ENCODE data around the gene CFAP61. TPM values are rescaled to one million over a fixed set of nuclear protein-coding genes. Genes with fewer than 3 reads are reported as not detected.

CFAP61 gene
- total and polyA plus RNA-seq, 2 experiments from 2014 or later, result 1.0 TPM; not detected in 1

DNA sequence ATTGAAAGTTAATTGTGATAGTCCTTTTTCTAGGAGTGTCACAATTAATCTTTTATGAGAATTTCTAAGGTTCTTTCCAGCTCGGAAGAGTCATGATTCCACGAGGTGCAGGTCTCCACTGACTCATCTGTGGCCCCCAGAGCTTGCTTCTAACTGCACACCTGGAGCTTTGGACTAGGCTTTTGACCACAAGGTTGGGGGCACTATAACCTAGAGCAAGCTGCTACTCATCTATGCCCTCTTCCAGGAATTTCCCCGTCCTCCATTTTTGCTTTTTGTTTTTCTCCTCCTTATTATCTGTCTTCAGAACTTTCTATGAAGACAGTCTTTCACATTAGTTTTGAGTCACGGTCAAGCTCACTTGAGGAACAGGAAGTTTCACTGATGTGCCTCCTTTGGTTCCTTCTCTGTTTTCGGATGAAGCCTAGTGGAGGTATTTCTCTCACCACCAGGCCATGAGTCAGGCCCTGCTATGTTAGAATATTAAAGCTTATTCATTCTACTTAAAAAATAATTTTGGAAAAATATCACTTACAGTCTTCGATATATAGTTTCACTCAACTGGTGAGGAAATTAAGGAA, 196.4 kb downstream of the CFAP61 start:
- Histone ChIP-seq H3K4me2 (no peak overlapping the region), H3K36me3 (replicated peaks; ENCODE audit: insufficient read depth, low read depth) (no peaks in the 10 kb centered on the region), H3K9me2 (replicated peaks; ENCODE audit: insufficient read depth) (no peaks in the 10 kb centered on the region), H3K4me1 (ENCODE audit: insufficient read depth) (no peaks in the 10 kb centered on the region), H3K27ac (no peak overlapping the region), H3K79me2 (no peaks in the 10 kb centered on the region), H3K4me3 (no peak overlapping the region), H3K9me3 (ENCODE audit: low read depth) (no peaks in the 10 kb centered on the region), H3K27me3 (no peaks in the 10 kb centered on the region), H4K20me1 (ENCODE audit: insufficient read depth, poor library complexity, severe bottlenecking) (no peaks in the 10 kb centered on the region), H2AFZ (no peak overlapping the region)
- WGBS (ENCODE audit: low lambda C conversion rate, missing lambda C conversion rate), result 91% methylated on average over 6 of the region's 6 CpGs
- TF ChIP-seq EZH2phosphoT487 (IDR thresholded peaks at IDR 0.05; ENCODE audit: low read depth, severe bottlenecking, unreplicated experiment) (no peak), CTCF (IDR thresholded peaks at IDR 0.05; ENCODE audit: poor library complexity) (no peak), EZH2 (IDR thresholded peaks at IDR 0.05; ENCODE audit: borderline replicate concordance) (no peak)
- DNase-seq (ENCODE audit: low spot score), result no peak

GRCh38 chr20:20251317-20251716, 199.0 kb downstream of the CFAP61 start:
- Histone ChIP-seq H2AFZ (no peak overlapping the region), H3K27ac (no peak overlapping the region), H4K20me1 (ENCODE audit: insufficient read depth, poor library complexity, severe bottlenecking) (no peaks in the 10 kb centered on the region), H3K27me3 (no peaks in the 10 kb centered on the region), H3K36me3 (replicated peaks; ENCODE audit: insufficient read depth, low read depth) (no peaks in the 10 kb centered on the region), H3K9me2 (replicated peaks; ENCODE audit: insufficient read depth) (no peaks in the 10 kb centered on the region), H3K9me3 (ENCODE audit: low read depth) (no peaks in the 10 kb centered on the region), H3K4me1 (ENCODE audit: insufficient read depth) (no peaks in the 10 kb centered on the region), H3K4me3 (no peak overlapping the region), H3K4me2 (no peak overlapping the region), H3K79me2 (no peaks in the 10 kb centered on the region)
- TF ChIP-seq EZH2phosphoT487 (IDR thresholded peaks at IDR 0.05; ENCODE audit: low read depth, severe bottlenecking, unreplicated experiment), result no peak
- no peak for TF ChIP-seq EZH2 (IDR thresholded peaks at IDR 0.05; ENCODE audit: borderline replicate concordance)
- no peak for TF ChIP-seq CTCF (IDR thresholded peaks at IDR 0.05; ENCODE audit: poor library complexity)
- 84% methylated on average over 10 of the region's 10 CpGs for WGBS (ENCODE audit: low lambda C conversion rate, missing lambda C conversion rate)
- DNase-seq (ENCODE audit: low spot score), result no peak

- Histone ChIP-seq H2AFZ (no peak overlapping the region), H3K79me2 (no peaks in the 10 kb centered on the region), H3K4me2 (no peak overlapping the region), H3K4me1 (ENCODE audit: insufficient read depth) (no peaks in the 10 kb centered on the region), H3K36me3 (replicated peaks; ENCODE audit: insufficient read depth, low read depth) (no peaks in the 10 kb centered on the region), H3K27ac (no peak overlapping the region), H4K20me1 (ENCODE audit: insufficient read depth, poor library complexity, severe bottlenecking) (no peaks in the 10 kb centered on the region), H3K4me3 (no peak overlapping the region), H3K9me3 (ENCODE audit: low read depth) (no peaks in the 10 kb centered on the region), H3K27me3 (no peaks in the 10 kb centered on the region), H3K9me2 (replicated peaks; ENCODE audit: insufficient read depth) (no peaks in the 10 kb centered on the region)
- no peak for DNase-seq (ENCODE audit: low spot score)
- 90% methylated on average over 8 of the region's 8 CpGs for WGBS (ENCODE audit: low lambda C conversion rate, missing lambda C conversion rate)
- TF ChIP-seq EZH2phosphoT487 (IDR thresholded peaks at IDR 0.05; ENCODE audit: low read depth, severe bottlenecking, unreplicated experiment) (no peak), CTCF (IDR thresholded peaks at IDR 0.05; ENCODE audit: poor library complexity) (no peak), EZH2 (IDR thresholded peaks at IDR 0.05; ENCODE audit: borderline replicate concordance) (no peak)
These were observed 199.5 kb downstream of the CFAP61 start for GRCh38 chr20:20251836-20252235.
